Measurements from ENCODE around the gene PAX8.

DNA sequence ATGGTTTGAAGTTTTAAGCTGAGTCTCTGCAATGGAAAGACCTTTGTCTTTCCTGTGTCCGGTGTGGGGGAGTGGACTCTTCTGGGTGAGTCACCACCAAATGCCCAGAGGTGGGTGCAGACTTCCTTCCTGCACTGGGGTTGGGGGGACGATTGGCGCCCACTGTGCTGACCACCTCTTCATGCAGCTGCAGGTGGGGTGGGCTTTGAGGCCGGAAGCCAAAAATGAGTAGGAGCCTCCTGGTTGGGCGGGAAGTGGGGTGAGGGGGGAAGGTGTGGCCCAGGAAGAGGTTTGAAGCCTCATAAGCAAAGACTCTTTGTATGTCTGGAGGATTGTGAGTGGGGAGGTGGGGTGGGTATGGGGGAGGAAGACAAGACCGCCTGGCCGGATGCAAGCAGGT lies 27.6 kb downstream of the PAX8 start:
- TF ChIP-seq, protein P1, sequence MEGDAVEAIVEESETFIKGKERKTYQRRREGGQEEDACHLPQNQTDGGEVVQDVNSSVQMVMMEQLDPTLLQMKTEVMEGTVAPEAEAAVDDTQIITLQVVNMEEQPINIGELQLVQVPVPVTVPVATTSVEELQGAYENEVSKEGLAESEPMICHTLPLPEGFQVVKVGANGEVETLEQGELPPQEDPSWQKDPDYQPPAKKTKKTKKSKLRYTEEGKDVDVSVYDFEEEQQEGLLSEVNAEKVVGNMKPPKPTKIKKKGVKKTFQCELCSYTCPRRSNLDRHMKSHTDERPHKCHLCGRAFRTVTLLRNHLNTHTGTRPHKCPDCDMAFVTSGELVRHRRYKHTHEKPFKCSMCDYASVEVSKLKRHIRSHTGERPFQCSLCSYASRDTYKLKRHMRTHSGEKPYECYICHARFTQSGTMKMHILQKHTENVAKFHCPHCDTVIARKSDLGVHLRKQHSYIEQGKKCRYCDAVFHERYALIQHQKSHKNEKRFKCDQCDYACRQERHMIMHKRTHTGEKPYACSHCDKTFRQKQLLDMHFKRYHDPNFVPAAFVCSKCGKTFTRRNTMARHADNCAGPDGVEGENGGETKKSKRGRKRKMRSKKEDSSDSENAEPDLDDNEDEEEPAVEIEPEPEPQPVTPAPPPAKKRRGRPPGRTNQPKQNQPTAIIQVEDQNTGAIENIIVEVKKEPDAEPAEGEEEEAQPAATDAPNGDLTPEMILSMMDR (IDR thresholded peaks at IDR 0.05), result no peak
- TF ChIP-seq EZH2 (IDR thresholded peaks at IDR 0.05), result no peak
